Activated T-helper 1 cell treated with anti-CD3 and anti-CD28 coated beads, Interleukin-12 subunit alpha, Interleukin-12 subunit beta, Interleukin-2, Interleukin-4 antibody, amounts not matched to agents 30 ng/mL and 10 ng/mL and 1 ng/mL, durations not matched to agents 14 hours and 24 hours and 36 hours (primary cell): ENCODE measurements around the gene NUDT4B. TPM values are rescaled to one million over a fixed set of nuclear protein-coding genes. Genes with fewer than 3 reads are reported as not detected.
"Not testable (repeated sequence)": the region's sequence is repeated elsewhere in the genome, so short reads cannot be mapped to it uniquely, and the experiment has no call there.

Experiments
- DNase-seq: peaks from one replicate; pipeline ENCODE4 v3.0.0; 2021; ENCODE audit warnings: low spot score
- H3K27ac Mint-ChIP-seq: one replicate; pipeline ENCODE4 v1.8.0; 2021; ENCODE audit warnings: mild to moderate bottlenecking, mixed read lengths
- H3K27me3 Mint-ChIP-seq: one replicate; pipeline ENCODE4 v1.8.0; 2022; ENCODE audit warnings: mild to moderate bottlenecking, moderate library complexity, mixed read lengths; ENCODE audit not compliant: insufficient read depth
- H3K36me3 Mint-ChIP-seq: one replicate; pipeline ENCODE4 v1.8.0; 2021; ENCODE audit warnings: low read depth, mixed read lengths
- H3K4me1 Mint-ChIP-seq: one replicate; pipeline ENCODE4 v1.8.0; 2021; ENCODE audit warnings: low read depth, mixed read lengths
- H3K4me3 Mint-ChIP-seq: one replicate; pipeline ENCODE4 v1.8.0; 2021; ENCODE audit warnings: mild to moderate bottlenecking, moderate library complexity, mixed read lengths
- H3K9me3 Mint-ChIP-seq: one replicate; pipeline ENCODE4 v1.8.0; 2021; ENCODE audit warnings: mixed read lengths
- intact Hi-C: fragments of 100-400 bp; cut with micrococcal nuclease; formaldehyde crosslinking; loops from one replicate; pipeline ENCODE4 v1.15.1; 2024
- total RNA-seq: library from RNA; stranded (reverse); gene quantifications from 2 replicates; pipeline ENCODE4 v1.2.3, GENCODE V29; 2022

Gene NUDT4B
- 0.66 and 1.2 TPM in 2 replicates for total RNA-seq

GRCh38 chr1:148748563-148749334 lies at the start of gene NUDT4B:
TSS of gene NUDT4B (plus strand) at chr1:148748774. CDS start at chr1:148748953, 179 bp downstream.
- H3K27ac Mint-ChIP-seq, H3K27me3 Mint-ChIP-seq, H3K4me1 Mint-ChIP-seq, H3K36me3 Mint-ChIP-seq, intact Hi-C loops, DNase-seq, H3K4me3 Mint-ChIP-seq, H3K9me3 Mint-ChIP-seq: not testable (repeated sequence)

GRCh38 chr1:148699357-148699756 lies 49.2 kb upstream of the NUDT4B start:
- H3K4me3 Mint-ChIP-seq, intact Hi-C loops, H3K27me3 Mint-ChIP-seq, DNase-seq, H3K9me3 Mint-ChIP-seq, H3K36me3 Mint-ChIP-seq, H3K27ac Mint-ChIP-seq, H3K4me1 Mint-ChIP-seq: not testable (repeated sequence)

GRCh38 chr1:148702242-148702641 lies 46.3 kb upstream of the NUDT4B start:
- intact Hi-C loops, H3K27me3 Mint-ChIP-seq, H3K9me3 Mint-ChIP-seq, H3K27ac Mint-ChIP-seq, H3K4me1 Mint-ChIP-seq, H3K36me3 Mint-ChIP-seq, DNase-seq, H3K4me3 Mint-ChIP-seq: not testable (repeated sequence)

GRCh38 chr1:148703973-148704591 lies 44.5 kb upstream of the NUDT4B start:
- DNase-seq, H3K9me3 Mint-ChIP-seq, H3K36me3 Mint-ChIP-seq, H3K27ac Mint-ChIP-seq, H3K27me3 Mint-ChIP-seq, H3K4me1 Mint-ChIP-seq, H3K4me3 Mint-ChIP-seq, intact Hi-C loops: not testable (repeated sequence)

GRCh38 chr1:148705316-148705948 lies 43.1 kb upstream of the NUDT4B start:
- intact Hi-C loops, H3K27ac Mint-ChIP-seq, H3K27me3 Mint-ChIP-seq, H3K9me3 Mint-ChIP-seq, H3K36me3 Mint-ChIP-seq, H3K4me1 Mint-ChIP-seq, DNase-seq, H3K4me3 Mint-ChIP-seq: not testable (repeated sequence)

- H3K4me1 Mint-ChIP-seq, DNase-seq, intact Hi-C loops: not testable (repeated sequence)
Observed at GRCh38 chr1:148708779-148709333, 39.7 kb upstream of the NUDT4B start.

GRCh38 chr1:148710772-148711523 lies 37.6 kb upstream of the NUDT4B start:
- intact Hi-C loops, DNase-seq, H3K27ac Mint-ChIP-seq, H3K9me3 Mint-ChIP-seq, H3K4me1 Mint-ChIP-seq, H3K27me3 Mint-ChIP-seq, H3K36me3 Mint-ChIP-seq, H3K4me3 Mint-ChIP-seq: not testable (repeated sequence)

More at GRCh38 chr1:148708779-148709333, 39.7 kb upstream of the NUDT4B start:
- not testable (repeated sequence) for H3K27ac Mint-ChIP-seq, H3K4me3 Mint-ChIP-seq, H3K27me3 Mint-ChIP-seq, H3K36me3 Mint-ChIP-seq, H3K9me3 Mint-ChIP-seq

GRCh38 chr1:148712353-148712752 lies 36.2 kb upstream of the NUDT4B start:
- H3K9me3 Mint-ChIP-seq, H3K4me1 Mint-ChIP-seq, H3K27ac Mint-ChIP-seq, H3K36me3 Mint-ChIP-seq, DNase-seq, H3K27me3 Mint-ChIP-seq, intact Hi-C loops, H3K4me3 Mint-ChIP-seq: not testable (repeated sequence)

GRCh38 chr1:148715518-148715917 lies 33.1 kb upstream of the NUDT4B start:
- H3K4me3 Mint-ChIP-seq, H3K36me3 Mint-ChIP-seq, H3K4me1 Mint-ChIP-seq, intact Hi-C loops, H3K9me3 Mint-ChIP-seq, H3K27me3 Mint-ChIP-seq, DNase-seq, H3K27ac Mint-ChIP-seq: not testable (repeated sequence)

- H3K27me3 Mint-ChIP-seq, H3K9me3 Mint-ChIP-seq, H3K4me3 Mint-ChIP-seq, H3K27ac Mint-ChIP-seq, intact Hi-C loops, DNase-seq, H3K36me3 Mint-ChIP-seq, H3K4me1 Mint-ChIP-seq: not testable (repeated sequence)
Observed at GRCh38 chr1:148716966-148717520, 31.5 kb upstream of the NUDT4B start.

- H3K4me3 Mint-ChIP-seq, H3K27ac Mint-ChIP-seq, H3K9me3 Mint-ChIP-seq, H3K27me3 Mint-ChIP-seq, H3K36me3 Mint-ChIP-seq, intact Hi-C loops, H3K4me1 Mint-ChIP-seq, DNase-seq: not testable (repeated sequence)
Observed at GRCh38 chr1:148720918-148721317, 27.7 kb upstream of the NUDT4B start.

GRCh38 chr1:148722758-148723157 lies 25.8 kb upstream of the NUDT4B start:
- H3K4me3 Mint-ChIP-seq, H3K27me3 Mint-ChIP-seq, H3K36me3 Mint-ChIP-seq, H3K4me1 Mint-ChIP-seq, H3K27ac Mint-ChIP-seq, DNase-seq, intact Hi-C loops, H3K9me3 Mint-ChIP-seq: not testable (repeated sequence)
